ENCODE measurements around the gene RASL11B.
A peak's percentile ranks its signal among the peaks of the same experiment; 100 is the strongest.

The RASL11B gene

GRCh38 chr4:52877036-52877435 lies 14.9 kb downstream of the RASL11B start:
- no peak for DNase-seq

DNA sequence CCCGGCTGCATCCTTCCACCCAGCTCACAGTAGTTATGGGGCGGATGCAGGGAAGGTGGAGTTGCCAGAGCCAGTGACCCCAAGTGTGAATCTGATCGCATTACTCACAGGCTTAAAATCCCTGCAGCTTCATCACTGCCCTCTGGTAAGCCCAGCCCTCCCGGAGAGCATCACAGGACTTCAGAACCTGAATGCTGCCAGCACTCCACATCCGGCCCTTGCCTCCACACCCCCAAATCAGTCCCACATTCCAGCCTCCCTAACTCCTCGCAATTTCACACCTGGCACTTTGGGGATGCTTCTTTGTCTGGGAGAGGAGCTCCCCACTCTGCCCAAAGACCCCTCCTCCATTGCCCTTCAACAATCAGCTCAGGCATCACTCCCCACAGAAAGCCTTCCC lies 15.6 kb downstream of the RASL11B start:
- DNase-seq: no peak

DNA sequence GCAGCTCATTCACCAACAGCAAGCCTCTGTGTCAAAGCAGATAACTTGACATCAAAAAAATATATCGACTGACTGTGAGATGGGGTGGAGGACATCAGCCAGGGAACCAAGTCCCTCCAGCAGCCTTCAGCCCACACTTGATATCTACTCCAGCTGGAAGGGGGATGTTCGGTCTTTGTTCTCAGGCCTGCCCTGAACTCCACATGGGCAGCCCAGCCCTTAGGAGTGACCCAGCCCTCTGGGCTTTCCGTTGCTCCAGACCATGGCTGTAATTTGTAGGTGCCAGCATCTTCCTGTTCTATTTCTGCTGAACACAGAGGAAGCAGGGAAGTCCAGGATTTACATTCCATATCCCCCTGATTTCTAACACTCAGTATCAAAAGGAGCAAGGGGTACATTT lies 17.4 kb downstream of the RASL11B start:
- DNase-seq: no peak

GRCh38 chr4:52880994-52881393 lies 18.9 kb downstream of the RASL11B start:
- DNase-seq: no peak

DNA sequence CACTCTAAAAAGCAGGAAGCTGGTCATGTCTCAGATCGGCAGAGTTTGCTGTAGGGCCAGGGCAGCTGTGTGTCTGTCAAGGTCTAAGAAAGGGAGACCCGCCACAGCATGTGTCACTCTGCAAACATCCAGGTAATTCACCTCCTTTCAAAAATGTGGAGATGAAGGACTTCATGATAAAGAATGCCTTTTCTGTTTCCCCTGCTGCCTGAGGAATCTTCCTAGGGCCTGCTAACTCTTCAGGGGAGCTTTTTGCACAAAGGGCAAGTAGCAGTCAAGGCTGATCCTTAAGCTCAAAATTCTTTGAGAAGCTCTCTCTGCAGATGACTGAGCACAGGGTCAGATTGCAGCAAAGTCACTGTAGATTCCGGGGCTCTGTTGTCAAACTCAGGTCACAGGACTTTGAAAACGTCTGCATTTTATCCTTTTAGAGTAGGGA lies 21.1 kb downstream of the RASL11B start:
- DNase-seq: no peak

DNA sequence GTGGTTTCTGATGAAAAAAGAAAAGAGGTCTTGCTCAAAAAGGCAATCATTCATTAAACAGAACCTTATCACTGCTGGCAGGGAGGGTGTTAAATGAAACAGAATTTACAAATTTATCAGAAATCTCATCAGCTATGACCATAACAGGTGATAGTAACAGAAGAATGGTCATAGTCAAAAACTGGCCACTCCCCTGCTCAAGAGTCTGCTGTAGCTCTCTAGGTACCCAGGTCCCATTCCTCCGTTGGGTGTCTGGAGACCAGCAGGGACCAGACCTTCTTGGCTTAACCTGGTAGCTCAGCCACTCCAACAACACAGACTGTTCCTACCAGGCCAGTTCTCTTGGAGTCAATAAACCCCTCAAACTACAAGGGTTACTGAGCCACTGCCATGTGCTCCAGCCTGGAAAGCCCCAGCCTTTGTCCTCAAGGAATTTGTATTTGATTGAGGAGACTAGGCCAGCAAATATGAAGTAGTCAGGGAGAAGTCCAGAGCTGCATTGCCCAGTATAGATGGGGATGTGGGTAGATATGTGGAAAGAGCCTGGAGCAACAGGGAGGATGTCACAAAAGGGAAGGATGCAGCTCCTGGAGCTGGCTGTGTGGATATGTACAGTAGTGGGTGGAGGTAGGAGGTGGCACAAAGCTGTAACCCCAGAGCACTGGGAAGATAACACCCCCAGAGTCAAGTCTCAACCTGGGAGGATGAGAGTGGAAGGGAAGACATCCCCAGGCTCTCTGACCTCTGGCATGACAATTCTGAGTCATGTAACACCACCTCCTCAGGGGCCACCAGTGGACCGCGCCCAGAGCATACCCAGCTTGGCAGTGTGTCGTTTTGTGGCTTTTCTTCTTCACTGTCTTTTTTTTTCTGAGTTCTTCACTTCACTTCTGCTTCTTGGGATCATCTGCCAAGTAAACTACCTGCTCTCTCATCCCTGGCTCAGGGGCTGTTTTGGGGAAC lies 21.9 kb downstream of the RASL11B start:
- no peak for DNase-seq

DNA sequence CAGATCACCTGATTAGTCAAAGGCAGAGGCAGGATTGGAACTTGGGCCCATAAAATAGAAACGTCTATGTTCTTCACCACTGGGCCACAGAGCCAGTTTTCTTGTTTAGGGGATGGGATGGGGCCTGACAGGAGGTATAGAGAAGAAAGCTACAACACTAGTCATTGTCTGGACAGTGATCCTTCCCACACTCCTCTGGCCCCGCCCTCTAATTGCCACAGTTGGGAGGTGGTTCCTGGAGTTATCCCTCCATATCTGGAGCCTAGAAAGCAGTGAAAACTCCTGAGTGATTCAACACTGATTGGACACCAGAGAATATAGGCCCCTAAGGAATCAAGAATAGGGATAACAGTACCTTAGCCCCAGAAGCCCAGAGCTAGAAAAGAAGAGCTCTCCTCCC lies 22.9 kb downstream of the RASL11B start:
- no peak for DNase-seq

- no peak for DNase-seq
These were observed 27.2 kb downstream of the RASL11B start for GRCh38 chr4:52889354-52889753.

DNA sequence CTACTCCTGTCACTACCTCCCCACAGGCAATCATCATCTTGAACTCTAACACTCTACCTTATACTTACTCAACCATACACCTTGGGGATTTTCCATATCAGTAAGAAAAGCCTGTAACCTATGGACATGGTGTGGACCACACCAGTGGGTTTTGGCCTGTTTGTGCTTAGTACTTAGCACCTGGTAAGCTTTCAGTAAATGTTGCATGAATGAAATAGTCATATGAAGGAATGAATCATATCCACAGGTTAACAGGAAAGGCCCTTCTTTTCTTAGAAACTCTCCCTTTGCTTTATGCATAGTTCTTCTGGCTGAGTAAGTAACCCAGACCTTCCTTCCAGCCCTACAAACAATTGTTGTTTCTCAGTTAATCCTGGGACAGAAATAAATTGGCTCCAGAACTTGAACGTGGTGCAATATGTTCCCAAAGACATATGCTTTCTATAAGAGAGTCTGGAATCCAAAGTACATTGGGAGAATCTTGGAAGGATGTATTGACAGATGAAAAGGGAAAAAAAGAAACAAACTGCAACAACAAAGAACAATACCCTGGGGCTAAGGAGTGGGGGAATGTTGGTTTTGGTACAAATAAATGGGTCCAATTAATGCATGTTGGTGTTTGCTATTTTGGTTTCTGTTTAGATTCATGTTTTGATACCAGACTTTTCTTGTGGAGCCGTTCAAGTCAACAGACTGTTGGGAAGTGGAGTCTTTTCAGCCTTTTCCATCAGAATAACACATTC lies 27.8 kb downstream of the RASL11B start:
- no peak for DNase-seq

DNA sequence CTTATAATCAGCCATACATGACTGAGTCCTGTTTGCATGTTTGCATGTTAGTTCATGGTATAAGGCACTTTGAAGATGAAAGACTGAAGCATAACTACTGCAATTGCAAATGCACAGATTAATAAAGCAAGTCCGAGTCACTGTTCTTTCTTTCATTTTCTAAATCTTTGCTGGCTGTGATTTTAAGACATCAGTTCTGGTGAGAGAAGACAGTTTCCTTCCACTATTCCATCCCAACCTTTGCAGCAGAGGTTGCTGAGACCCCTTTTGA lies 28.3 kb downstream of the RASL11B start:
- DNase-seq: no peak

GRCh38 chr4:52891743-52892142 lies 29.6 kb downstream of the RASL11B start:
- no peak for DNase-seq

- no peak for DNase-seq
These were observed 30.8 kb downstream of the RASL11B start for GRCh38 chr4:52892880-52893279.

- DNase-seq: no peak
These were observed 32.3 kb downstream of the RASL11B start for GRCh38 chr4:52894443-52894842.

GRCh38 chr4:52903273-52903672 lies 41.2 kb downstream of the RASL11B start:
- no peak for DNase-seq

GRCh38 chr4:52904421-52904820 lies 42.3 kb downstream of the RASL11B start:
- no peak for DNase-seq

- DNase-seq: no peak
These were observed 45.4 kb downstream of the RASL11B start for GRCh38 chr4:52907510-52907909.

DNA sequence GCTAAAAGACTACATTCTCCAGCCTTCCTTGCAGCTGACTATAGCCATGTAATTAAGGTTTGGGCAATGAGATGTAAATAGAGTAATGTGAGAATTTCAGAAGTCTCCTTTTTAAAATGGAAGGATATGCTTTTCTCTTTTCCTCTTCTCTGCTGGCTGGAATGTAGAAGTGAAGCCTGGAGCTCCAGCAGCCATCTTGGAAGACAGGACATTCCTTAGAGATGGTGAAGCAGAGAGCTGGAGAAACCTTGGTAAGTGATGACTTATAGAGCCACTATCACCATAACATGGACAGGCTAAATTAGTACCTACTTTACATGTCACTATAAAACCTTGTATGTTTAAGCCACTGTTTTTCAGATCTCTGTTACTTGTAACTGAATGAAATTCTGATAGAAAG lies 48.0 kb downstream of the RASL11B start:
- DNase-seq: no peak

GRCh38 chr4:52911684-52912294 lies 49.7 kb downstream of the RASL11B start:
- DNase-seq: peak; percentile 79 to 82

DNA sequence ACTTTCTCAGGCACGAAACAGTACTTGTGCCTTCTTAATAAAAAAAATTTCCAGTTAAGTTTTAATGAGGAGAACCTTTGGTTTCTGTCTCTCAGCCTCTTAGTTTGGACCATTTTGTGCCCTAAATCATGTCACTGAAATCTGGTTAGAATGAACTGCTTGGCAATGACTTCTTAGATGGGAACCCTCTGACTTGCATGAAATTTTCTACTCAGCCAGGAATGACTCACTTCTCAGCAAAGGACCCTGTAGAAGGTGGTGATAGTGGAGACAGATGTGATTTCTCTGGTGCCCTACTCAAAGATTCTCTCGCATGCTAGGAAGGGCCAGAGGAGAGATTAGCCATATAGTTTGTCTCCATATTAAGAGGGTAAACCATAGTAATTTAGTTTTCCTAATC lies 50.5 kb downstream of the RASL11B start:
- DNase-seq: no peak

DNA sequence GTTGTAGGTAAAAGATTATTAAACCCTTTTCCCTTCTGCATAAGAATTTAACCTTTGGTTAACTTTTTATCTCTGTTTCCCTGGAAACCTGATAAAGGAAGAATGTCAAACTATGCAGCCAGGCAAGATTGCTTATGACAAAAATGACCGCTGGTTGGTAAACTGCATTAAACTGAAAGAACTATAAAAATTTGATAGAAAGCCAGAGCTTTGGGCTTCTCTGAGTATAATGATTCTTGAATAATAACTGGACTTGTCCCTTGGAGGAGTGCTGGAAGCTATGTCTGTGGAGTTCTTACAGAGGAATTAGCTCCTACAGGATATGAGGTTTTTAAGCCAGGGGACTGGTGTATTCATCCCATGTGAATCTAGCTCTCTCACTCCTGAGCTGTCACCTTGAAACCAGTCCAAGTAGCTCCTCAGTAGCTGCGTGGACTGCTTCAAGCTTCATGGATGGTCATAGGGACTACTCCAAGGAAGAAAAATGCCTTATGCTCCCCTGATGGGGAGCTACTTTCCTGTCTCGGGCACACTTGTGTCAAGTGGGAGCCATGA lies 52.0 kb downstream of the RASL11B start:
- DNase-seq: no peak

GRCh38 chr4:52915191-52915590 lies 53.1 kb downstream of the RASL11B start:
- no peak for DNase-seq

GRCh38 chr4:52915730-52916300 lies 53.7 kb downstream of the RASL11B start:
- DNase-seq: no peak

All from activated T-cell treated with anti-CD3 and anti-CD28 coated beads, Interleukin-2, amount 50 U/mL, for 48 hours (primary cell).